ENCODE data around the gene ARSK. TPM values are rescaled to one million over a fixed set of nuclear protein-coding genes. Genes with fewer than 3 reads are reported as not detected.

Gene ARSK
- polyA plus RNA-seq, 1 of the 3 experiments (the other 2 are of a cell fraction) = 5.6 TPM

DNA sequence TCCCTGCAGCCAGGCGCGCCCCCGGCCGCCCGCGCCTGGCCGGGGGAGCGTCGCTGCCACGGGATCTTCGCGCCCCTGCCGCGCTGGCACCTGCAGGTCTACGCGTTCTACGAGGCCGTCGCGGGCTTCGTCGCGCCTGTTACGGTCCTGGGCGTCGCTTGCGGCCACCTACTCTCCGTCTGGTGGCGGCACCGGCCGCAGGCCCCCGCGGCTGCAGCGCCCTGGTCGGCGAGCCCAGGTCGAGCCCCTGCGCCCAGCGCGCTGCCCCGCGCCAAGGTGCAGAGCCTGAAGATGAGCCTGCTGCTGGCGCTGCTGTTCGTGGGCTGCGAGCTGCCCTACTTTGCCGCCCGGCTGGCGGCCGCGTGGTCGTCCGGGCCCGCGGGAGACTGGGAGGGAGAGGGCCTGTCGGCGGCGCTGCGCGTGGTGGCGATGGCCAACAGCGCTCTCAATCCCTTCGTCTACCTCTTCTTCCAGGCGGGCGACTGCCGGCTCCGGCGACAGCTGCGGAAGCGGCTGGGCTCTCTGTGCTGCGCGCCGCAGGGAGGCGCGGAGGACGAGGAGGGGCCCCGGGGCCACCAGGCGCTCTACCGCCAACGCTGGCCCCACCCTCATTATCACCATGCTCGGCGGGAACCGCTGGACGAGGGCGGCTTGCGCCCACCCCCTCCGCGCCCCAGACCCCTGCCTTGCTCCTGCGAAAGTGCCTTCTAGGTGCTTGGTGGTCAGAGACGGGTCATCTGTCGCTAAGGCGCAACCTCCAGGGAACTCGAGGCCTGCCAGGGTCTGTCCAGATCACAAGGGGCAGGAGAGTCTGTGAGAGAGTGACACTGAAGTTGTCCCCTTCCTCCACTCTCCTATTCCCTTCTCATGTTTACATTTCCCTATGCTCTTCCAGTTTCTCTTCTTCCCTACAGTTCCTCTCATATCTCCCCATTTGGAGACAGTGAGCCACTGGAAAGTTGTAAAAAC is 66.3 kb downstream of the ARSK start (continued):
- TF ChIP-seq RCOR1 (IDR thresholded peaks at IDR 0.05; ENCODE audit: low read length) = no peak

- Histone ChIP-seq H3K27ac (ENCODE audit: low read depth in 2 of 2, low read length in 1 of 2) (no peak overlapping the region), H3K9me3 (no peaks in the 10 kb centered on the region), H3K9me2 (no peaks in the 10 kb centered on the region), H3K79me2 (ENCODE audit: insufficient read depth) (no peaks in the 10 kb centered on the region), H3K4me3 (ENCODE audit: low read depth in 2 of 2, low read length in 1 of 2) (no peak overlapping the region), H3K36me3 (replicated peaks in 1 of 2; ENCODE audit: control insufficient read depth in 1 of 2, insufficient read depth in 2 of 2, low read length in 1 of 2) (no peaks in the 10 kb centered on the region), H3K9ac (no peak overlapping the region), H4K20me1 (ENCODE audit: insufficient read depth) (no peaks in the 10 kb centered on the region), H3F3A (replicated peaks; ENCODE audit: insufficient read depth) (no peaks in the 10 kb centered on the region), H2AFZ (ENCODE audit: low read depth) (no peak overlapping the region), H3K4me1 (ENCODE audit: control insufficient read depth in 1 of 2, insufficient read depth in 2 of 2, low read depth in 1 of 2, low read length in 1 of 2) (peaks cover 0 to 3% of the 10 kb centered on the region in 2 experiments; a peak in 2 of 4 replicates), H3K4me2 (no peak overlapping the region), H3K27me3 (ENCODE audit: insufficient read depth) (no peaks in the 10 kb centered on the region)
- DNase-seq = no peak
- TF ChIP-seq RXRA (IDR thresholded peaks at IDR 0.05; ENCODE audit: borderline replicate concordance, low read depth) (no peak), JUND (IDR thresholded peaks at IDR 0.05) (no peak)
- WGBS (ENCODE audit: low lambda C conversion rate) = 90% methylated on average over 8 of the region's 8 CpGs
- CTCF ChIA-PET = interaction anchor here (0.7 to 2.0 kb wide), 4 partner anchors 10 to 339 kb away, joined by 3 to 8 read pairs (median 5); partner anchors contain the start of gene ELL2
- POLR2A ChIA-PET = interaction anchor here (0.9 kb wide), 1 partner anchor 9 kb away, joined by 3 read pairs; no protein-coding TSS in a partner anchor
Observed at GRCh38 chr5:95621839-95622629, 67.1 kb downstream of the ARSK start.

GRCh38 chr5:95623706-95624105 is 68.8 kb downstream of the ARSK start:
- CTCF ChIA-PET = interaction anchor here (0.9 to 2.0 kb wide), 2 partner anchors 15 to 21 kb away, joined by 3 to 8 read pairs; no protein-coding TSS in a partner anchor
- POLR2A ChIA-PET = no interaction called here
- Histone ChIP-seq H3K9ac (no peak overlapping the region), H4K20me1 (ENCODE audit: insufficient read depth) (no peaks in the 10 kb centered on the region), H3F3A (replicated peaks; ENCODE audit: insufficient read depth) (no peaks in the 10 kb centered on the region), H2AFZ (ENCODE audit: low read depth) (no peak overlapping the region), H3K27me3 (ENCODE audit: insufficient read depth) (no peaks in the 10 kb centered on the region), H3K27ac (ENCODE audit: low read depth in 2 of 2, low read length in 1 of 2) (no peak overlapping the region), H3K4me2 (no peak overlapping the region), H3K36me3 (replicated peaks in 1 of 2; ENCODE audit: control insufficient read depth in 1 of 2, insufficient read depth in 2 of 2, low read length in 1 of 2) (no peaks in the 10 kb centered on the region), H3K79me2 (ENCODE audit: insufficient read depth) (no peaks in the 10 kb centered on the region), H3K9me2 (no peaks in the 10 kb centered on the region), H3K9me3 (no peaks in the 10 kb centered on the region), H3K4me3 (ENCODE audit: low read depth in 2 of 2, low read length in 1 of 2) (no peak overlapping the region), H3K4me1 (ENCODE audit: control insufficient read depth in 1 of 2, insufficient read depth in 2 of 2, low read depth in 1 of 2, low read length in 1 of 2) (peaks cover 0 to 3% of the 10 kb centered on the region in 2 experiments; a peak in 1 of 4 replicates)
- no peak for DNase-seq
- WGBS (ENCODE audit: low lambda C conversion rate) = 81% methylated on average over 5 of the region's 5 CpGs
- TF ChIP-seq, protein P1, sequence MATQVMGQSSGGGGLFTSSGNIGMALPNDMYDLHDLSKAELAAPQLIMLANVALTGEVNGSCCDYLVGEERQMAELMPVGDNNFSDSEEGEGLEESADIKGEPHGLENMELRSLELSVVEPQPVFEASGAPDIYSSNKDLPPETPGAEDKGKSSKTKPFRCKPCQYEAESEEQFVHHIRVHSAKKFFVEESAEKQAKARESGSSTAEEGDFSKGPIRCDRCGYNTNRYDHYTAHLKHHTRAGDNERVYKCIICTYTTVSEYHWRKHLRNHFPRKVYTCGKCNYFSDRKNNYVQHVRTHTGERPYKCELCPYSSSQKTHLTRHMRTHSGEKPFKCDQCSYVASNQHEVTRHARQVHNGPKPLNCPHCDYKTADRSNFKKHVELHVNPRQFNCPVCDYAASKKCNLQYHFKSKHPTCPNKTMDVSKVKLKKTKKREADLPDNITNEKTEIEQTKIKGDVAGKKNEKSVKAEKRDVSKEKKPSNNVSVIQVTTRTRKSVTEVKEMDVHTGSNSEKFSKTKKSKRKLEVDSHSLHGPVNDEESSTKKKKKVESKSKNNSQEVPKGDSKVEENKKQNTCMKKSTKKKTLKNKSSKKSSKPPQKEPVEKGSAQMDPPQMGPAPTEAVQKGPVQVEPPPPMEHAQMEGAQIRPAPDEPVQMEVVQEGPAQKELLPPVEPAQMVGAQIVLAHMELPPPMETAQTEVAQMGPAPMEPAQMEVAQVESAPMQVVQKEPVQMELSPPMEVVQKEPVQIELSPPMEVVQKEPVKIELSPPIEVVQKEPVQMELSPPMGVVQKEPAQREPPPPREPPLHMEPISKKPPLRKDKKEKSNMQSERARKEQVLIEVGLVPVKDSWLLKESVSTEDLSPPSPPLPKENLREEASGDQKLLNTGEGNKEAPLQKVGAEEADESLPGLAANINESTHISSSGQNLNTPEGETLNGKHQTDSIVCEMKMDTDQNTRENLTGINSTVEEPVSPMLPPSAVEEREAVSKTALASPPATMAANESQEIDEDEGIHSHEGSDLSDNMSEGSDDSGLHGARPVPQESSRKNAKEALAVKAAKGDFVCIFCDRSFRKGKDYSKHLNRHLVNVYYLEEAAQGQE (IDR thresholded peaks at IDR 0.05; ENCODE audit: low read depth, low read length) = no peak
- TF ChIP-seq, protein P2, sequence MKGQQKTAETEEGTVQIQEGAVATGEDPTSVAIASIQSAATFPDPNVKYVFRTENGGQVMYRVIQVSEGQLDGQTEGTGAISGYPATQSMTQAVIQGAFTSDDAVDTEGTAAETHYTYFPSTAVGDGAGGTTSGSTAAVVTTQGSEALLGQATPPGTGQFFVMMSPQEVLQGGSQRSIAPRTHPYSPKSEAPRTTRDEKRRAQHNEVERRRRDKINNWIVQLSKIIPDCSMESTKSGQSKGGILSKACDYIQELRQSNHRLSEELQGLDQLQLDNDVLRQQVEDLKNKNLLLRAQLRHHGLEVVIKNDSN (IDR thresholded peaks at IDR 0.05; ENCODE audit: borderline replicate concordance, low read depth) = no peak
- TF ChIP-seq RXRA (IDR thresholded peaks at IDR 0.05; ENCODE audit: borderline replicate concordance, low read depth) (no peak), EP300 (IDR thresholded peaks at IDR 0.05; ENCODE audit: borderline replicate concordance in 1 of 2, low read depth in 1 of 2, low read length in 1 of 2) (no peak), NRF1 (IDR thresholded peaks at IDR 0.05; ENCODE audit: low read depth, low read length) (no peak), TAF1 (IDR thresholded peaks at IDR 0.05; ENCODE audit: borderline replicate concordance, low read depth, low read length) (no peak), ELF1 (IDR thresholded peaks at IDR 0.05) (no peak), POLR2AphosphoS5 (IDR thresholded peaks at IDR 0.05; ENCODE audit: low read depth, low read length) (no peak), JUND (IDR thresholded peaks at IDR 0.05) (no peak), PBX3 (IDR thresholded peaks at IDR 0.05) (no peak), CHD2 (IDR thresholded peaks at IDR 0.05; ENCODE audit: low read length, partially characterized antibody) (no peak), TEAD4 (IDR thresholded peaks at IDR 0.05; ENCODE audit: borderline replicate concordance, insufficient read depth) (no peak), IRF3 (IDR thresholded peaks at IDR 0.05; ENCODE audit: low read depth, low read length) (no peak), SMC3 (IDR thresholded peaks at IDR 0.05; ENCODE audit: low read depth, low read length) (no peak)

Data from SK-N-SH (cell line).